Measurements from ENCODE around the gene FILIP1L. TPM values are rescaled to one million over a fixed set of nuclear protein-coding genes. Genes with fewer than 3 reads are reported as not detected.

The FILIP1L gene
- total and polyA plus RNA-seq, 2 of the 13 experiments (the other 11 are each of a cell fraction or from before 2014, with no cell fraction given): 8.1 to 187 TPM

GRCh38 chr3:99868311-99868646 is 246.0 kb downstream of the FILIP1L start (continued):
- TF ChIP-seq ZNF280D (CRISPR knock-in tag; IDR thresholded peaks at IDR 0.05) (no peak), AHDC1 (CRISPR knock-in tag; IDR thresholded peaks at IDR 0.05; ENCODE audit: borderline replicate concordance) (no peak), POLR2A (IDR thresholded peaks at IDR 0.05; ENCODE audit: insufficient read depth in 1 of 2, low read depth in 2 of 2, low read length in 2 of 2) (no peak), ZBTB3 (CRISPR knock-in tag; IDR thresholded peaks at IDR 0.05; ENCODE audit: borderline replicate concordance, low read depth) (no peak), FOXC1 (CRISPR knock-in tag; IDR thresholded peaks at IDR 0.05; ENCODE audit: borderline replicate concordance) (no peak), ZNF138 (CRISPR knock-in tag; IDR thresholded peaks at IDR 0.05; ENCODE audit: low read depth) (no peak), NFIB (CRISPR knock-in tag; IDR thresholded peaks at IDR 0.05; ENCODE audit: borderline replicate concordance) (0 out of 2 replicates have a peak, but pooled peaks have one; percentile 68), MIER3 (CRISPR knock-in tag; IDR thresholded peaks at IDR 0.05; ENCODE audit: borderline replicate concordance) (no peak), ZSCAN22 (CRISPR knock-in tag; IDR thresholded peaks at IDR 0.05) (no peak), ZNF639 (CRISPR knock-in tag; conservative IDR thresholded peaks at IDR 0.05) (no peak), PTBP1 (IDR thresholded peaks at IDR 0.05; ENCODE audit: low read depth, low read length, poor library complexity, severe bottlenecking) (no peak), FOSL2 (CRISPR knock-in tag; IDR thresholded peaks at IDR 0.05) (no peak), ZBTB26 (CRISPR knock-in tag; IDR thresholded peaks at IDR 0.05; ENCODE audit: borderline replicate concordance) (no peak), SAFB2 (CRISPR knock-in tag; IDR thresholded peaks at IDR 0.05; ENCODE audit: borderline replicate concordance, low read depth) (no peak), ZMYM3 (CRISPR knock-in tag; IDR thresholded peaks at IDR 0.05) (no peak), THAP8 (CRISPR knock-in tag; IDR thresholded peaks at IDR 0.05; ENCODE audit: borderline replicate concordance) (no peak), FOSL1 (CRISPR knock-in tag; IDR thresholded peaks at IDR 0.05; ENCODE audit: borderline replicate concordance) (no peak), RBFOX2 (IDR thresholded peaks at IDR 0.05; ENCODE audit: low read depth, low read length) (peak; percentile 50; the same call in 1 of the 2 replicates), ZSCAN21 (CRISPR knock-in tag; IDR thresholded peaks at IDR 0.05; ENCODE audit: borderline replicate concordance) (no peak)

Measured in HepG2 (cell line).